ENCODE measurements around the gene CTNNAL1.

CTNNAL1 gene

DNA sequence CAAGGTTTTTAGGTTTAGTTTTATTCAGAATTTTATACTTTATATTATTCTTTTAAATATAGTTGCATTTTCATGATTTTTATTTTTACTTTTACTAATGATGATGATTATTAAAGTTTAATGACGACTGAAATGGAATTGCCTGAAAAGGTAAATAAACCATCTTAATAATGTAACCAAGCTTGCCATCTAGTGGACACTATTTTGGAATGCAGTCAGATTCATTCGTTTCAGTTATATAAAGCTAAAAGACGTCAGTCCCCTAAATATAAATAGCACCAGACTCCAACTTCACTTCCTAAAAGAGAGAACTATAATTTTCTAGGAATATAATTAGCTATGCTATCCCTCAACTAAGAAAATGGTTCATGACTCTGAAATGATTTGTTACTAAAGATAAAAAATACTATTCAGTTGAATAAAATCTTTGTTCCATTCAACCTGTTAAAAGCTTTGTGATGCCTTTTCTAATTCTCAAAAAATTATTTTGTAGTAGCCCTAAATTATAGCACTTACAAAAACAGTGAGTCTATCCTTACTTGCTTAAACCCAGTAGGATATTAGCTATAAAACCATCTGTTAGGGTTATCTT is 59.2 kb downstream of the CTNNAL1 start (continued):
- no peak for TF ChIP-seq PBX3 (CRISPR knock-in tag; IDR thresholded peaks at IDR 0.05)
- TF ChIP-seq SP7 (tag by site-specific recombination; IDR thresholded peaks at IDR 0.05) = peak; percentile 32; the same call in 1 of the 2 replicates
- TF ChIP-seq, protein P1, sequence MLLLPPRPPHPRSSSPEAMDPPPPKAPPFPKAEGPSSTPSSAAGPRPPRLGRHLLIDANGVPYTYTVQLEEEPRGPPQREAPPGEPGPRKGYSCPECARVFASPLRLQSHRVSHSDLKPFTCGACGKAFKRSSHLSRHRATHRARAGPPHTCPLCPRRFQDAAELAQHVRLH (tag by site-specific recombination; IDR thresholded peaks at IDR 0.05) = no peak
- TF ChIP-seq GLIS2 (tag by site-specific recombination; IDR thresholded peaks at IDR 0.05) = no peak
- no peak for TF ChIP-seq ZNF585B (tag by site-specific recombination; IDR thresholded peaks at IDR 0.05)
- TF ChIP-seq, protein P2, sequence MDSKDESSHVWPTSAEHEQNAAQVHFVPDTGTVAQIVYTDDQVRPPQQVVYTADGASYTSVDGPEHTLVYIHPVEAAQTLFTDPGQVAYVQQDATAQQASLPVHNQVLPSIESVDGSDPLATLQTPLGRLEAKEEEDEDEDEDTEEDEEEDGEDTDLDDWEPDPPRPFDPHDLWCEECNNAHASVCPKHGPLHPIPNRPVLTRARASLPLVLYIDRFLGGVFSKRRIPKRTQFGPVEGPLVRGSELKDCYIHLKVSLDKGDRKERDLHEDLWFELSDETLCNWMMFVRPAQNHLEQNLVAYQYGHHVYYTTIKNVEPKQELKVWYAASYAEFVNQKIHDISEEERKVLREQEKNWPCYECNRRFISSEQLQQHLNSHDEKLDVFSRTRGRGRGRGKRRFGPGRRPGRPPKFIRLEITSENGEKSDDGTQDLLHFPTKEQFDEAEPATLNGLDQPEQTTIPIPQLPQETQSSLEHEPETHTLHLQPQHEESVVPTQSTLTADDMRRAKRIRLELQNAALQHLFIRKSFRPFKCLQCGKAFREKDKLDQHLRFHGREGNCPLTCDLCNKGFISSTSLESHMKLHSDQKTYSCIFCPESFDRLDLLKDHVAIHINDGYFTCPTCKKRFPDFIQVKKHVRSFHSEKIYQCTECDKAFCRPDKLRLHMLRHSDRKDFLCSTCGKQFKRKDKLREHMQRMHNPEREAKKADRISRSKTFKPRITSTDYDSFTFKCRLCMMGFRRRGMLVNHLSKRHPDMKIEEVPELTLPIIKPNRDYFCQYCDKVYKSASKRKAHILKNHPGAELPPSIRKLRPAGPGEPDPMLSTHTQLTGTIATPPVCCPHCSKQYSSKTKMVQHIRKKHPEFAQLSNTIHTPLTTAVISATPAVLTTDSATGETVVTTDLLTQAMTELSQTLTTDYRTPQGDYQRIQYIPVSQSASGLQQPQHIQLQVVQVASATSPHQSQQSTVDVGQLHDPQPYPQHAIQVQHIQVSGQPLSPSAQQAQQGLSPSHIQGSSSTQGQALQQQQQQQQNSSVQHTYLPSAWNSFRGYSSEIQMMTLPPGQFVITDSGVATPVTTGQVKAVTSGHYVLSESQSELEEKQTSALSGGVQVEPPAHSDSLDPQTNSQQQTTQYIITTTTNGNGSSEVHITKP (tag by site-specific recombination; IDR thresholded peaks at IDR 0.05) = 0 out of 2 replicates have a peak, but pooled peaks have one; percentile 23
- no peak for TF ChIP-seq ZNF221 (tag by site-specific recombination; IDR thresholded peaks at IDR 0.05; ENCODE audit: borderline replicate concordance)

DNA sequence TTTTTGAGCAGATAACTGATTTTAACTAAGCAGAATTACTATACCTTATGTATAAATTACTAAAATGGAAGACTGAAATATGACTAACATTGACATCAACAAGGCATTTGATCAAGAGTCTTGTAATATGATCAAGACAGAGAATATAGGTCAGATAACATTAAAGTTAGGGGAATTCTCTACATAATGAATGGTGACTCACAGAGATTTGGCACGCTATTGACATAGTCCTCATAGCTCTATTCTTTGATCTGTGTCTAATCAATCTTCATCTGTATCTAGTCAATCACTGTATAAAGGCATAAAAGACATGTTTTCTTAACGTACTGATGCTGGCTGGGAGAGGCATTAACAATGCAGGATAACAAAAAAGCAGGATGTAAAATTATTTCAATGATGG is 61.7 kb downstream of the CTNNAL1 start:
- ChIA-PET CTCF (interaction anchor here (0.6 to 0.8 kb wide), 2 partner anchors 9 to 10 kb away, joined by 3 to 4 read pairs; no protein-coding TSS in a partner anchor), POLR2A (no interaction called here)
- Histone ChIP-seq H3K9me3 (ENCODE audit: control insufficient read depth, insufficient read depth, low read depth, low read length) (no peaks in the 10 kb centered on the region), H3K27ac (ENCODE audit: extremely low read depth, low read depth, low read length) (no peak overlapping the region), H3K4me1 (ENCODE audit: control insufficient read depth, insufficient read depth, low read length) (peaks cover 10% of the 10 kb centered on the region; the same call in 1 of the 2 replicates), H3K4me3 (ENCODE audit: low read depth, low read length) (no peak overlapping the region), H3K36me3 (ENCODE audit: control insufficient read depth in 2 of 2, insufficient read depth in 1 of 2, low read length in 2 of 2) (peaks cover 0 to 13% of the 10 kb centered on the region in 2 experiments; a peak in 1 of 3 replicates)
- TF ChIP-seq GFI1B (tag by site-specific recombination; IDR thresholded peaks at IDR 0.05) (no peak), ZFP69B (tag by site-specific recombination; IDR thresholded peaks at IDR 0.05) (no peak), ZNF660 (tag by site-specific recombination; IDR thresholded peaks at IDR 0.05) (no peak), ZNF148 (tag by site-specific recombination; IDR thresholded peaks at IDR 0.05; ENCODE audit: borderline replicate concordance) (no peak), ZBTB8A (tag by site-specific recombination; IDR thresholded peaks at IDR 0.05) (no peak), ZFP41 (tag by site-specific recombination; IDR thresholded peaks at IDR 0.05; ENCODE audit: borderline replicate concordance) (no peak), ZNF132 (tag by site-specific recombination; IDR thresholded peaks at IDR 0.05; ENCODE audit: borderline replicate concordance) (no peak), BCL11A (tag by site-specific recombination; IDR thresholded peaks at IDR 0.05; ENCODE audit: low read depth) (no peak), ZNF596 (tag by site-specific recombination; IDR thresholded peaks at IDR 0.05) (no peak), ZNF658 (tag by site-specific recombination; IDR thresholded peaks at IDR 0.05) (no peak), ZNF692 (tag by site-specific recombination; IDR thresholded peaks at IDR 0.05) (no peak), ZNF211 (tag by site-specific recombination; IDR thresholded peaks at IDR 0.05; ENCODE audit: low read depth) (no peak), MYNN (tag by site-specific recombination; IDR thresholded peaks at IDR 0.05; ENCODE audit: borderline replicate concordance) (no peak), BCL11B (tag by site-specific recombination; IDR thresholded peaks at IDR 0.05; ENCODE audit: low read depth) (no peak), ZNF292 (tag by site-specific recombination; IDR thresholded peaks at IDR 0.05; ENCODE audit: borderline replicate concordance, low read depth) (no peak)
